ENCODE measurements around the gene DDOST. TPM values are rescaled to one million over a fixed set of nuclear protein-coding genes. Genes with fewer than 3 reads are reported as not detected.

The DDOST gene
- total and polyA plus RNA-seq, 10 of the 15 experiments (the other 5 are each of a cell fraction or from before 2014, with no cell fraction given), result 100 to 274 (median 201) TPM

DNA sequence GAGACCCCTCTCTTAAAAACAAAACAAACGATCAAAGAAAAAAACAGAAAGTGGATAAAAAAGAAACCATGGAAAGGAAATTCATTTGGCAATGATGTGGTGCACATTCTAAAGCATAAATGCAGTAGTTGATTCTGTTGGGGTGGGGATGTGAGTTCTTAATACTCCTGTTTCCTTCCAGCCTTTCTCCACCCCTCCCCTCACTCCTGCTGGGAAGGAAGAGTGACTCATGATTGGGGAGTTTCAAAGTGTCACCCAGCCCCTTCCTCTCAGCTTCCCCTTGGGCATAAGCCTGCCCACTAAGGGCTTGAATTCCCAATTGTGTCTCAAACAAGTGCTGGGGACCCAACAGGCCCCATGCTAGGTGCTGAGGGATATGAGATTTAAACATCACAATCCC, 34.6 kb downstream of the DDOST start:
- ChIA-PET POLR2A (no interaction called here), SMC1A (ENCODE audit: uncharacterized antibody, unreplicated experiment) (no interaction called here), CTCF (interaction anchor here (0.9 kb wide), 1 partner anchor 14 kb away, joined by 3 read pairs; no protein-coding TSS in a partner anchor), RAD21 (ENCODE audit: unreplicated experiment) (no interaction called here)
- BruUV-seq (replicated peaks), result no TSS peak
- Histone ChIP-seq H3K36me3 (ENCODE audit: control insufficient read depth in 2 of 2, insufficient read depth in 2 of 2, low read length in 1 of 2) (no peaks in the 10 kb centered on the region), H3K27me3 (replicated peaks in 1 of 2; ENCODE audit: control insufficient read depth in 2 of 2, insufficient read depth in 2 of 2, low read length in 1 of 2) (no peaks in the 10 kb centered on the region), H3K4me3 (no peak overlapping the region), H3K9ac (ENCODE audit: control insufficient read depth, insufficient read depth, low read length) (no peak overlapping the region), H3K79me2 (ENCODE audit: control insufficient read depth, insufficient read depth, low read length) (no peaks in the 10 kb centered on the region), H3K4me2 (ENCODE audit: control insufficient read depth, insufficient read depth) (no peak overlapping the region), H4K20me1 (ENCODE audit: control insufficient read depth, insufficient read depth) (no peaks in the 10 kb centered on the region), H3K9me3 (replicated peaks; ENCODE audit: control insufficient read depth, insufficient read depth, low read length) (no peaks in the 10 kb centered on the region), H2AFZ (ENCODE audit: control insufficient read depth, low read depth, low read length) (no peak overlapping the region), H3K27ac (ENCODE audit: control insufficient read depth, insufficient read depth) (no peak overlapping the region), H3K4me1 (ENCODE audit: control insufficient read depth, insufficient read depth, low read length) (no peaks in the 10 kb centered on the region)
- FAIRE-seq (no peak), ATAC-seq (no peak), DNase-seq (ENCODE audit: low read depth, low spot score) (no peak)
- in situ Hi-C loops (cut with MboI), result no loop called here
- intact Hi-C loops (cut with micrococcal nuclease; ENCODE audit: unreplicated experiment), result no loop called here
- TF ChIP-seq YY1 (IDR thresholded peaks at IDR 0.05; ENCODE audit: low read depth, low read length), result no peak
- no peak for TF ChIP-seq POLR2AphosphoS5 (IDR thresholded peaks at IDR 0.05; ENCODE audit: low read length)
- no peak for TF ChIP-seq NR2F1 (conservative IDR thresholded peaks at IDR 0.05)
- no peak for TF ChIP-seq SUPT20H (IDR thresholded peaks at IDR 0.05; ENCODE audit: borderline replicate concordance, control insufficient read depth, low read depth, low read length)
- TF ChIP-seq, protein P1, sequence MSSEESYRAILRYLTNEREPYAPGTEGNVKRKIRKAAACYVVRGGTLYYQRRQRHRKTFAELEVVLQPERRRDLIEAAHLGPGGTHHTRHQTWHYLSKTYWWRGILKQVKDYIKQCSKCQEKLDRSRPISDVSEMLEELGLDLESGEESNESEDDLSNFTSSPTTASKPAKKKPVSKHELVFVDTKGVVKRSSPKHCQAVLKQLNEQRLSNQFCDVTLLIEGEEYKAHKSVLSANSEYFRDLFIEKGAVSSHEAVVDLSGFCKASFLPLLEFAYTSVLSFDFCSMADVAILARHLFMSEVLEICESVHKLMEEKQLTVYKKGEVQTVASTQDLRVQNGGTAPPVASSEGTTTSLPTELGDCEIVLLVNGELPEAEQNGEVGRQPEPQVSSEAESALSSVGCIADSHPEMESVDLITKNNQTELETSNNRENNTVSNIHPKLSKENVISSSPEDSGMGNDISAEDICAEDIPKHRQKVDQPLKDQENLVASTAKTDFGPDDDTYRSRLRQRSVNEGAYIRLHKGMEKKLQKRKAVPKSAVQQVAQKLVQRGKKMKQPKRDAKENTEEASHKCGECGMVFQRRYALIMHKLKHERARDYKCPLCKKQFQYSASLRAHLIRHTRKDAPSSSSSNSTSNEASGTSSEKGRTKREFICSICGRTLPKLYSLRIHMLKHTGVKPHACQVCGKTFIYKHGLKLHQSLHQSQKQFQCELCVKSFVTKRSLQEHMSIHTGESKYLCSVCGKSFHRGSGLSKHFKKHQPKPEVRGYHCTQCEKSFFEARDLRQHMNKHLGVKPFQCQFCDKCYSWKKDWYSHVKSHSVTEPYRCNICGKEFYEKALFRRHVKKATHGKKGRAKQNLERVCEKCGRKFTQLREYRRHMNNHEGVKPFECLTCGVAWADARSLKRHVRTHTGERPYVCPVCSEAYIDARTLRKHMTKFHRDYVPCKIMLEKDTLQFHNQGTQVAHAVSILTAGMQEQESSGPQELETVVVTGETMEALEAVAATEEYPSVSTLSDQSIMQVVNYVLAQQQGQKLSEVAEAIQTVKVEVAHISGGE (CRISPR knock-in tag; IDR thresholded peaks at IDR 0.05), result no peak
- TF ChIP-seq RELA (IDR thresholded peaks at IDR 0.05; ENCODE audit: borderline replicate concordance, partially characterized antibody), result no peak
- TF ChIP-seq IKZF2 (IDR thresholded peaks at IDR 0.05), result no peak
- TF ChIP-seq HDGF (IDR thresholded peaks at IDR 0.05), result no peak
- TF ChIP-seq USF1 (IDR thresholded peaks at IDR 0.05; ENCODE audit: borderline replicate concordance, extremely low read length, insufficient read depth, low read depth, low read length), result no peak
- no peak for TF ChIP-seq PAX8 (IDR thresholded peaks at IDR 0.05)
- no peak for TF ChIP-seq MEF2B (IDR thresholded peaks at IDR 0.05; ENCODE audit: partially characterized antibody, poor library complexity, severe bottlenecking)
- TF ChIP-seq NFIC (IDR thresholded peaks at IDR 0.05; ENCODE audit: low read depth, low read length), result no peak
- TF ChIP-seq POLR2AphosphoS2 (IDR thresholded peaks at IDR 0.05; ENCODE audit: low read depth, low read length), result no peak
- no peak for TF ChIP-seq CHD1 (IDR thresholded peaks at IDR 0.05; ENCODE audit: low read depth, low read length)
- WGBS (ENCODE audit: insufficient coverage, insufficient replicate concordance, low lambda C conversion rate, missing lambda C conversion rate), result 0% methylated on average over 1 of the region's 1 CpG
